ENCODE data around the gene SLC5A10.

SLC5A10 gene

DNA sequence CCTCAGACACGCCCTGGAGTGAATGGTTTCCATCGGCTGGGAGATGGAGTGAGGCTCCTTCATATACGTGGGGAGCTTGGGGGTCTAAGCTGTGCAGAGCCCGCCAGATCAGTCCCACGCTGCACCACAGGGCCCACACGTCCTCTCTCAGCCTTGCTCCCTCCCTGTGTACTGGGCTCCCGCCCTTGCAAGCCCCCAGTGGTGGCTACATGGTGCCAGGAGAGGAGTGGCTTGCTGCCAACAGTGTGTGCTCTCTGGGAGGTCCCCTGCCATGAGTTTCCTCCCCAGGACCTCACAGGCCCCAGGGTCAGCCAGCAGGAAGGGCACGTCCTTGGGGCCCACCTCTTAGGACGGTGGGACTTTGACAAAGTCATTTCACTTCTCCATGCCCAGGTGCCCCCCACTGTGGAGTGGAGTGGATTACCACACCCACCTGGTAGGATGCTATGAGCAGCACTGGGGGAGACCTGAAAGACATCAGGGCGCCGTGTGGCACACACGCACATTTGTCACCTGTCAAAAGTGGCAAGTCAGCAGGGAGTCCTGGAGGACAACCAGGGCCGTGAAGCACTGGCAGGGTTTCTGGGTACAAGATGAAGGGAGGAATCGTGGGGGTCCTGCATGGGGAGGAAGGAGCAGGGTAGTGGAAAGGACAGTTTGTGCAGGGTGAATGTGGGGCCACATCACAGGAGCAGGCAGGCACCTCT is 13.7 kb downstream of the SLC5A10 start:
- TF ChIP-seq GATA2 (IDR thresholded peaks at IDR 0.05; ENCODE audit: low read depth, low read length) (no peak), GATA3 (IDR thresholded peaks at IDR 0.05; ENCODE audit: low read depth, low read length) (no peak)

DNA sequence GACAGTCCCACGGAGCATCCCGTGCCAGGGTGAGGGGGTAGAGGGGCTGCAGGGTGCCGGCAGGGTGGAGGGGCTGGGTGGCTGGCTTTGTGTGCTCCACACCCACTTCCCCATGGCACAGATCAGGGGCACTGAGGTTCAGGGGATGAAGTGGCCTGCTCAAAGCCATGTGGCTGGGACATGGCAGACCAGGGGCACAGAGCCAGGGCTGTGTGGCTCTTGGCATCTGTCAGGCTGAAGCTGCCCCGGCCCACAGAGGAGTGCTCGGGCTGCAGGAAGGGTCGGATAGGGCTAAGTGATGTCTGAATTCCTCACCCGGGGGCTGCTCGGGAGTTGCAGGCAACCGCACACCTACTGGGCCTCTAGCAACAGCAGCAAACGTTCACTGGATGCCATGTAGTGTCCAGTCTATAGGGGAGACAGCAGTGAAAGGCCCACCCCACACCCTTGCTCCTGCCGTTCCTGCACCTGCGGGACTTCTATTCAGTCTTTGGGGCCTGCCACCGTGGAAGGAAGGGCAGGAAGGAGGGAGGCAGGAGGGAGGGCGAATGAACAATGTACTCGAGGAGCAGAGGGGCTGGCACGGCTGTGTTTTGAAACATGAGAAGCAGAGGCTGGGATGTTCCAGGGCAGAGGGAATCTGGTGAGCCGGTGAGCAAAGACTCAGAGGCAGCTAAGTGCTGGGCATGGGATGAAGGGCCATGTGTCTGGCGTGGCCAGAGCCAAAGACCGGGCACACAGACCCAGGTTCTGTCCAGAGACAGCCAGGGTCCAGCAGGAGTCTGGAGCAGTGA is 15.1 kb downstream of the SLC5A10 start:
- TF ChIP-seq GATA2 (IDR thresholded peaks at IDR 0.05; ENCODE audit: low read depth, low read length): no peak
- TF ChIP-seq GATA3 (IDR thresholded peaks at IDR 0.05; ENCODE audit: low read depth, low read length): no peak

- TF ChIP-seq GATA2 (IDR thresholded peaks at IDR 0.05; ENCODE audit: low read depth, low read length) (no peak), GATA3 (IDR thresholded peaks at IDR 0.05; ENCODE audit: low read depth, low read length) (no peak)
These were observed 16.0 kb downstream of the SLC5A10 start for GRCh38 chr17:18967916-18968315.

DNA sequence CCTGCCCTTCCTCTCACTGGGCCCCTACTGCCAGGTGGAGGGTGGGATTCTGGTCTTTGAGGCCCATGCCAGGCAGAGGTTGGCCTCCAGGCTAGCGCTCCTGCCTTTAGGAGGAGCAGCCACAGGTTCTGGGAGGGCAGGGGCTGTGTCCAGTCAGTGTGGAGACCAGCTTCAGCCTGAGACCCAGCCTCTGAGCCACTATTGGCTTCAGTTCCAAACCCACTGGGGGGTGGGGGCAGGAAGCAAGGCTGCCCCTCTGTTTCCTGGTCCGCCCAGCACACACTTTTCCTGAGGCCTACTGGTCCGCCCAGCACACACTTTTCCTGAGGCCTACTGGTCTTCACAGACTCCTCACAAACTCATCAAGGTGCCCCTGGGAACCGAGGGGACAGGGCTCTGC is 16.4 kb downstream of the SLC5A10 start:
- TF ChIP-seq GATA3 (IDR thresholded peaks at IDR 0.05; ENCODE audit: low read depth, low read length): no peak
- TF ChIP-seq GATA2 (IDR thresholded peaks at IDR 0.05; ENCODE audit: low read depth, low read length): no peak

DNA sequence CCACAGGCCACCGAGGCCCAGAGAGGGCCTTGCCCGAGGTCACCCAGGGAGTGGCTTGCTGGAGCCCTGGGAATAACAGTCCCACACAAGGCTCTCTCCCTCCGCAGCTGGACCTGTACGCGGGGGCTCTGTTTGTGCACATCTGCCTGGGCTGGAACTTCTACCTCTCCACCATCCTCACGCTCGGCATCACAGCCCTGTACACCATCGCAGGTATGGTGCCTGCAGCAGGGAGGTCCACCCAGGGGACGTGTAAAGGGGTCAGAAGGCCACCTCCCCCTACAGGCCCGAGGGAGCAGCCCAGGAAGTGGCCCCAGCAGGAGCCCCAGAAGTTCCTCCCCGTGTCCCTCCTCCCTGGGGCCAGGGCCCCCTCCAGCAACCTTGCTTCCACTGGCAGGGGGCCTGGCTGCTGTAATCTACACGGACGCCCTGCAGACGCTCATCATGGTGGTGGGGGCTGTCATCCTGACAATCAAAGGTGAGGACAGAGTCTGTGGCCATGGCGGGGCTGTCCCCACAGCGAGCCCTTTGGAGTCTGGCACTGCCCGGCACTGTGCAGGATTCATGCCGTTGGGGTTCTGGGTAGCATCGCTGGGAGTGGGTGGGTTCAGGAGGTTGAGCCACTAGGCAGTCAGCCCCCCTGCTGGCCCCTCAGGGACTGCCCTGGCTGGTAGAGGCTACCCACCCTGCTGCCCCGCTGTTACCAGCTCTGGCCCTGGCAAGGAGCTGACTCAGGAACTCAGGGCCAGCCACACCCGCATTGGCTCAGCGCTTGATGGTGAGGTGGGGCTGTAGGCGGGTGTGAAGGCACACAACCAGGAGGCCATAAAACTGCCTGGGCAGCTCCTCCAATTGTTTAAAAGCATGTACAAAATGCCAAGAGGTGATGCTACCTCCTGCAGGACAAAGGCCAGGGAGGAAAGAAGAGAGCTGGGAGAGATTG is 17.3 kb downstream of the SLC5A10 start:
- TF ChIP-seq GATA3 (IDR thresholded peaks at IDR 0.05; ENCODE audit: low read depth, low read length) (no peak), GATA2 (IDR thresholded peaks at IDR 0.05; ENCODE audit: low read depth, low read length) (no peak)

DNA sequence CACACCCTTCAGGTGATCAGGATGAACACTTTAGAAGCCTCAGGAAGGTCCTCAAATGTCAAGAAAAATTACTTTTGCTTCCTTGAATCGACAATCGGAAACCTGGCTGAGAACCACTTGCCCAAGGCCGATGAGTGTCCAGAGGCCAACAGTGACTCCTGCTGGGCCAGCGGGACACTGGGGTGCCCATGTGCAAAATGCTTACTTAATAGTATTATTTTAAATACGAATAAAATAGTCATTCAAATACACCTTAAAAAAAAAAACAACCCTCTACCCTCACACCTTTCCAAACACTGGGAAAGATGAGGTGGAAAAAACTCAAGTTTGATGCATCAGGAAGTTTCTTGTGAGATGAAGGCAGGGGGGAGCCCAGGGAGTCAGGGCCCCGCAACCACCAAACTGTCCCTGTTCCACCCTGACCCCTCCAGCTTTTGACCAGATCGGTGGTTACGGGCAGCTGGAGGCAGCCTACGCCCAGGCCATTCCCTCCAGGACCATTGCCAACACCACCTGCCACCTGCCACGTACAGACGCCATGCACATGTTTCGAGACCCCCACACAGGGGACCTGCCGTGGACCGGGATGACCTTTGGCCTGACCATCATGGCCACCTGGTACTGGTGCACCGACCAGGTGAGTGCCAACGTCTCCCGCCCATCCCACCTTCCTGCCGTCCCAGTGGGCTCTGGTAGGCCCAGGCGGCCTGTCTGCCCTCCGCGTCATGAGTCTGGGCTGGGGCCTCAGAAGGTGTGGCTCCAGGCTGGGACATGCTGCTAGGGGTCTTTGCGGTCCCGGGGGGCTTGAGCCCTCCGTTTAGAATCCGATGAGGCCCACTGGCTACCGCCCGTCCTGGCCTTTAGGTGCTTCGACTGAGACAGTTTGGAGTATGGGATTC is 18.9 kb downstream of the SLC5A10 start:
- TF ChIP-seq GATA3 (IDR thresholded peaks at IDR 0.05; ENCODE audit: low read depth, low read length) (no peak), GATA2 (IDR thresholded peaks at IDR 0.05; ENCODE audit: low read depth, low read length) (no peak)

- no peak for TF ChIP-seq GATA2 (IDR thresholded peaks at IDR 0.05; ENCODE audit: low read depth, low read length)
- no peak for TF ChIP-seq GATA3 (IDR thresholded peaks at IDR 0.05; ENCODE audit: low read depth, low read length)
These were observed 19.8 kb downstream of the SLC5A10 start for GRCh38 chr17:18971801-18972200.

DNA sequence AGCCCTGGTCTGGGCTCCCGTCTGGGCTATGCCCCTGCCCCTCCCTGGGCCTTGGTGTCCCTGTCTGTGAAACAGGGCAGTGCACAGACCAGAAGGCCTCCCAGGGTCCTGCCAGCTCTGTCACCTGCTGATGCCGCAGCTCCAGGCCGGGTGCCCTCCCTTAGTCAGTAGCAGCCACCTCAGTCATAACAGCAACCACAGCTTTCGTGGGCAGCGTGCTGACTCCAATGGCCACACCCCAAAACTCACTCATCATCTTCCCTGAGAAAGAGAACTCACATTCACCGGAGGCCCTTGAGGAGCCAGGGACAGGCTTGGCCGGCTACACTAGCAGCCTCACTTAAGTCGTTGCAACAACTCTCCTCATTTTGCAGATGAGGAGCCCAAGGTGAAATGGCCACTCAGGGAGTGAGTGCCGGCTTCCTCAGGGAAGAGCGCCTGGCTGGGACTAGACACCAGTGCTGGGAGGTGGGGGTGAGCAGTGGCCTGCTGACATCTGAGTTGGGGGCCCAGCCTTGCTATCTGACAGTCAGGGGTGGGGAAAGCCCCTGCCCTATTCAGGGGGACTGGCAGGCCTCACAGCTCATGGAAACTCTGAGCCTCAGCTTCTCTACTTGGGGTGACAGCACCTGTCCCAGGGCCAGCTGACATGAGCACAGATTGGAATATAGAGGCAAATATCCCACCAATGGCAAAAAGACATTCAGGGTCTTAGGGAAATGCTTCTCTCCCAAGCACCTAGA is 22.6 kb downstream of the SLC5A10 start:
- TF ChIP-seq GATA2 (IDR thresholded peaks at IDR 0.05; ENCODE audit: low read depth, low read length) (no peak), GATA3 (IDR thresholded peaks at IDR 0.05; ENCODE audit: low read depth, low read length) (no peak)

GRCh38 chr17:18975597-18975996 is 23.6 kb downstream of the SLC5A10 start:
- TF ChIP-seq GATA3 (IDR thresholded peaks at IDR 0.05; ENCODE audit: low read depth, low read length) (no peak), GATA2 (IDR thresholded peaks at IDR 0.05; ENCODE audit: low read depth, low read length) (no peak)

DNA sequence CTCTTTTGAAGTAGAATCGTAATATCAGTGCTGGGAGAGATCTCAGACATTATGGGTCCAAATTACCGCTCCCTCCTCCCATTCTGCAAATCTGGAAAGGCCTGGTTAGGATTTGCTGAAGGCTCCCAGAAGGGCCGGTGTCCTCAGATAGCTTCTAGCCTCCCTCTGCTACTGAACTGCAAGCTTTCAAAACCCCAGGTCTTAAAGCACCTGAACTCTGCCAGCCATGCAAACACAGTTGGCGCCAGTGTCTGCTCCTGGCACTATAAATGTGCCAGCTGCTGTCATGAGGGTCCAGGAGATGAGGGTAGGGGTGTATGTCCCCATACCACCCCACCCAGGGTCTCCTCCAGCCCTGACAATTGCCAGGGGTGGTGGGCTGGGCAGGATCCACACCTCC is 24.2 kb downstream of the SLC5A10 start:
- TF ChIP-seq GATA2 (IDR thresholded peaks at IDR 0.05; ENCODE audit: low read depth, low read length) (no peak), GATA3 (IDR thresholded peaks at IDR 0.05; ENCODE audit: low read depth, low read length) (no peak)

- TF ChIP-seq GATA2 (IDR thresholded peaks at IDR 0.05; ENCODE audit: low read depth, low read length) (no peak), GATA3 (IDR thresholded peaks at IDR 0.05; ENCODE audit: low read depth, low read length) (no peak)
These were observed 25.1 kb downstream of the SLC5A10 start for GRCh38 chr17:18977021-18977420.

DNA sequence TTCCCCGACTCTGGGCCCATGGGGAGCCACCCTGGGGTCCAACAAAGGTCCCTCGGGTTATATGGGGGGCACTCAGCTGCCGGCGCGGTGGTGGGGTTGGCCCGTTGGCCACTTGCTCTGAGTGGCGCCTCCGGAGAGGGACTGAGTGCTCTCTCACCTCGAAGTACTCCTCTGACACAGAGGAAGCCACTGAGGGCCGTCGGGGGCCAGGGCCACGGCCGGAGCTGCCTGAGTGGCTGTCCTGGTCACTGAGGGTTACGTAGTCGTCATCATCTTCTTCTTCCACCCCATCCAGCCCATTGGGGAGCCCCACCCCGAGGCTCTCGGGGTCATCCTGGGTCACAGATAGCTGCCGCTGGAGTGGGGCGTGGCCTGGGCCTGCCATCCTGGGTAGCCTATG is 25.7 kb downstream of the SLC5A10 start:
- TF ChIP-seq GATA2 (IDR thresholded peaks at IDR 0.05; ENCODE audit: low read depth, low read length): no peak
- TF ChIP-seq GATA3 (IDR thresholded peaks at IDR 0.05; ENCODE audit: low read depth, low read length): no peak
